HG03442 (cell line): ENCODE data around the gene ADORA3.

Experiments
- ATAC-seq: cut with Tn5 transposase; IDR thresholded peaks from one replicate; pipeline ENCODE4 v1.9.1; 2021; ENCODE audit warnings: mild to moderate bottlenecking, moderate library complexity; ENCODE audit not compliant: unreplicated experiment

Gene ADORA3

DNA sequence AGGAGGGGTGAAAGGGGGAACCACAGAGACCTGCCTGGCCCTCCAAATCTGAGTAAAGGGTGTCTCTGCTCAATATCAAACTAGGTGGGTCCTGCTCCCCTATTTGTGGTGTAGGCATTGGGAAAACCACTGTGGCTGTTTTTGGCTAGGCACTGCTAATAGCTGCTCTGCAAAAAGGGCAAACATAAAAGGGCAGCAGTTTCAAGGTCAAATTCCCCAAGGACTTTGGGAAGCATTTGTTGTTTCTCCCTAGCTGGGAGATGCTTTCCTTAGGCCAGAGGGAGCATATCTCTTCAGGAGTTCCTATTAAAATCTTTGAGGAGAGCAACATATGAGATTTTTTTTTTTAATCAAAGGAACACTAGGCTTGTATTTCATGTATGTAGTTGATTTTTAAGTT lies 27.2 kb downstream of the ADORA3 start:
- no peak for ATAC-seq

DNA sequence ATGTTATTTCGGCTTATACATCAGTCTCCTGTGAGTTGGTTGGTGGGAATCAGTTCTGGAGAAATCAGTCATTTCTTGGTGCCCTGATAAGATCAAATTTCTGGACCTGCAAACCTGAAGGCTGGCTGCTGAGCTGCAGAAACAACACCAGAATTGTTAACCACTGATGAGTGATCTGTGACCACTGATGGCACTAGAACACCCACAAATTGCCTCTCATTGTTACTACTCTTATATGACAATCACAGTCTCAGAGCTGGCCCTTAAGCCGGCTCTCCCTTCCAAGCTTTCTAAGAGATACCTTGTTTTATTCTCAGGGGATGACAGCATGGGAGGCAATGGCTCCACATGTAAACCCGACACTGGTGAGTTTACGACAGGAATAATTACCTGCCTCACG lies 27.7 kb downstream of the ADORA3 start:
- ATAC-seq = no peak

DNA sequence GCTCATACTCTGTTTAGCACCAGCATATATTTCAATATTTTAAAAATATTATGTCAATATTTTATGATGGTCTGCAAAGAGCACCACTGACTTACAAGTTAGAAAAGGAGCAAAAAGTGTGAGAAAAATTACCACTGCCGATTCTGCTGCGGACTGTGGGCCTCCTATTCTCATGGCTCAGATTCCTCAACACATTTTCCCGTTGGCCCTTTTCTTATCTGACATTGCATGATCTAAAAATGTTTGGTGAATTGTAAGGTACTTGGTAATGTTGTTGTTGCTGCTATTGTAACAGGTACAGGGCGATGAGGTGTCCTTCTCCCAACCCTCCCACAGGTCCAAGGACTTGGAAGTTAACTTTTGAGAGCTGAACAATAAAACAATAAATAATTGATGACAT lies 28.9 kb downstream of the ADORA3 start:
- ATAC-seq = no peak

DNA sequence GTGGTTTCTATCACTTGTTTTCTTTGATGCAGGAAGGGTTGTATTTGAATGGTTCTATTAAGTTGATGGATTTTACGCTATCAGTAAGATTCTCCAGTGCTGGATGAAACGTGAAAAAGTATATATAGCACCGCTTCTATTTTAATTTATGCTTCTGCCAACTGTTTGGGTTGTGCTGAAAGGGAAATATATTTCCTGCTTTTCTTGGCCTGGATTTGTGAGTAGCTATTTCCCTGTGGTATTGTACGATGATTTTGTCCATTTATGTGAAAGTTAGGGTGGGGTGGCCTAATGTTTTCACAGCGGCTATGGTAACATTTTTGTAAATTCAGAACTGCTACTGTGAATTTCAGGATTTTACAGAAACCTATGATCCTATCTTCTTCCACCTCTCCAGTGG lies 29.3 kb downstream of the ADORA3 start:
- ATAC-seq = no peak

DNA sequence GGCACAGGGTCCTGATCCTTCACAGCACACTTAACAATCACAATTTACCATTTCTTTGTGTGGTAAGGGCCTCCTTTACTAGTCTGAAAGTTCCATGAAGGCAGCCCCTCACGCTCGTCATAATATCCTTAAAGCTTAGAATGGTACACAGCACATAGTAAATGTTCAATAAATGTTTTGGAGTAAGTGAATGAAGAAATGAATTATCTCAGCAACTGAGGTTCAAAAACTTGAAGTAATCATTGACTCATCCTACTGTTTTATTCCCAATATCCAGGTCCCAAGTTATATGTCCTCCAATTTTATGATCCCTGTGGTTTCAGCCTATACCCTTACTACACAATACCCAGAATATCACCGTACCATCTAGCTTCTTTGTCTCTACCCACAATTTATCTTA lies 31.9 kb downstream of the ADORA3 start:
- no peak for ATAC-seq

DNA sequence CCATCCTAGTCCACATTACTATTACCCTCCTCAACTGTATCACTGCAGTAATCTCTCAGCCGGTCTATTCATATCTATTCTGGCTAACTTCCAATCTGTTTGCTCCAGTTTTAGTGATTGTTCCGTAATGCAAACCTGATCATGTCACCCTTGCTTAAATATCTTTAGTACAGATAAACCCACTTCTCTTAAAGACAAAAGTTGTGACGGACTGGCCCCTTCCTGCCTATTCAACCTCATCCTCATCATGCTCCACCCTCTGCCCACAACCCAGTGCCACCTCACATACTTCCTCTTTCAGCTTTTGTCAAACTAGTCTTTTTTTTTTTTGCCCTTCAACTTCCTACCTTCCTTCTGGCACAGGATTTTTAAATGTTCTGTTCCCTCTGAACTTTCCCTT lies 32.4 kb downstream of the ADORA3 start:
- ATAC-seq = no peak

DNA sequence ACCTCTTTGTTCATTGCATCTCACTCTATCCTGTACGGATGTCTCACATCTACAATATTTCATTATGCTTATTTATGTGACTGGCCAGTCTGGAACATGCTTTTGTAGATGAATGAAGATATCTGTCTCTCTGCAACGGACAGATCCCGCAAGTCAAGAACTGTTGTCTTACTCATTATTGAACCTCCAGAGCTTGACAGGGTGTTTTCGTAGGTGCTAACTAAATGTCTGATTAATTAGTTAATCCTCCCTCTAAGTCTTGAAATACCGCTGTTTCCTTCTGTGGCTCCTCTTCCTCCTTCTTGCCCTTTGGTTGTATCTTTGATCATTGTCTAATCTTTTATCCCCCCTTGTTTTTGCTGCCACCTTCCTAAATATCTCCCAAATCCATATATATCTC lies 32.8 kb downstream of the ADORA3 start:
- no peak for ATAC-seq

DNA sequence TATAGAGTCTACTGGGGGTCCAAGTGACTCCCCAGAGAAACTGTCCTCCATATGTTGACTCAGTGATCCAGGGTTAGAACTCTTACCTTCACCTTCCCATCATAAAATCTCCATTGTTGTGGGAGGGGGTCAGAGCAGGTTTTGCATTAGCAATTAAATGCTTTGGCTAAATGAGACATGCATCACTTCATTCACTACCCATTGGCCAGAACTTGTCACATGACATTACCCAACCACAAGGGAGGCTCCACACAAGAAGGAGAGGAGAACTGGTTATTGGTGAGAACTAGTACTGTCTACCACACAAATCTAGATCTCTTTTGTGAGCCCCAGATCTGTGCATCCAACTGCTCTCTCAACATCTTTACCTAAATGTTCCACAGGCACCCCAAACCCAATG lies 33.9 kb downstream of the ADORA3 start:
- ATAC-seq = no peak

DNA sequence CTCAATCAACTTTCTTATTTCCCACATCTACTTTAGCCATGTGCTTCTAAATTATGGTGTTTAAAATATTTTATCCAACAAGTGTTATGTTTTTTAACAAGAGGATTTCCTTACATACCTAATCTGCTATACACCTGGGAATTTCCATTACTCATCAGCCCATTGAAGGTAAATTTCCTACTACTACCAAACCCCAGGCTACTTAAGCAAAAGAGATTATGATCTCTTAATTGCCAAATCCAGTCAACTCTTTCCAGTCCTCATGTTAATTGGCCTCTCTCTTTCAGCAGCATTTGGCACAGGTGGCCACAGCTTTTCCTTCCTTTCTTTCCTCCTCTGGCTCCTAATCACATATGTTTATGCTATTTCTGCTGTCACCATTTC lies 34.7 kb downstream of the ADORA3 start:
- no peak for ATAC-seq

DNA sequence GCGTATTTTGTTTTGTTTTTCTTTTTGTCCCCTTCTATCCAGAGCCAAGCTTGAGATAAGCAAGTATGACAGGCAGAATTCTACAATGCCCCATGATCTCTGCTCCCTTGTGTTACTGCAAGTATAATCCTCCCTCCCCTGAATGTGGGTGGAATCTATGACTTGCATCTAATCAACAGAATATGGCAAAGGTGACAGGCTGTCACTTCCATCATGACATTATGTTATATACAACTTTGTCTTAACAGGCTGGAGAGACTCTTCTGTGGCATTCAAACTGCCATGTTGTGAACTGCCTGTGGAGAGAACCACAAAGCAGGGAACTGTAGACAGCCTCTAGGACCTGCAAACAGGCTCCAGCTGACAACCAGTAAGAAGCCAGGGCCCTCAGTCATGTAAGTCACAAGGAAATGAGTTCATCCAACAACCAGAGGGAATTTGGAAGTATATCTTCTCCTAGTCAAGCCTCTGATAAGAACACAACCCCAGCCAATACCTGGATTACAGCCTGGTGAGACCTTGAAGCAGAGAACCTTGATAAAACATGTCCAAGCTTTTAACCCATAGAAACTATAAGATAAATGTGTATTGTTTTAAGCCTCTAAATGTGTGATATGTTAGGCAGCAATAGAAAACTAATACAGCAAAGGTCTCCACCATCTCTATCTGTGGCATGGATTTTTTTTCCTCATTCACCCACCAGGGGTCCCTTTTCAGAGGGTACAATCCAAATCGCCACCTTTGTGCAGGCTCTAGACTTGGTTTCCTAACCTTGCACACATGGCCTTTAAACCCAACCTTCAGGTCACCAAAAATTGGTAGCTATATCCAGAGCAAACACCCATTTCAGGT lies 35.3 kb downstream of the ADORA3 start:
- no peak for ATAC-seq

DNA sequence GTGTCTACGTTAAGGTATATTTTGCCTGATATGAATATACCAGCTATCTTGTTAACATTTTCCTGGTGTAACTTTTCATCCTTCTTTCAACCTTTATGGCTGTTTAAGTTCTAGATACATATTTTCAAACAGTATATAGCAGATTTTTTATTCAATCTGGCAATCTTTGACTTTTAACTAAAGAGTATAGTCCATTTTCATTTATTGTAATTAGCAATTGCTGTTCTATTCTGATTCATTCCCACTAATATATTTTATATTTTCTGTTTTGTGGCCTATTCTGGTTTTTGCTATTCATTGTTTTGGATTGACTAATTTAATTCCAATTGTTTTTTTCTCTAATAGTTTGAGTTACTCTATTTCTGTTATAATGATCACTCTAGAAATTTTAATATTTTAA lies 37.0 kb downstream of the ADORA3 start:
- ATAC-seq = no peak

DNA sequence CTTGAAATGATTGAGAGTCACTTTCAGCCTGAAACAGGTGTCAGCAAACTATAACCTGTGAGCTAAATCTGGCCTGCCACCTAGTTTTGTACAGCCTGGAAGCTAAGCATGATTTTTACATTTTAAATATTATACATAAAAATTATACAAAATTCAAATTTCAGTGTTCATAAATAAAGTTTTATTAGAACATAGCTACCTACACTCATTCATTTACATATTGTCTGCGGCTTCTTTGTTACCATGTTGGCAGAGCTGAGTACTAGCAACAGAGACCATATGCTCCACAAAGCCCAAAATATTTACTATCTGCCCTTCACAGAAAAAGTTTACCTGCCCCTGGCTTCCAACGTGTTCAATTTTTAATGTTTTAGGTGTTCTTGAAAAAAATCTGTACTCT lies 37.7 kb downstream of the ADORA3 start:
- ATAC-seq = no peak

DNA sequence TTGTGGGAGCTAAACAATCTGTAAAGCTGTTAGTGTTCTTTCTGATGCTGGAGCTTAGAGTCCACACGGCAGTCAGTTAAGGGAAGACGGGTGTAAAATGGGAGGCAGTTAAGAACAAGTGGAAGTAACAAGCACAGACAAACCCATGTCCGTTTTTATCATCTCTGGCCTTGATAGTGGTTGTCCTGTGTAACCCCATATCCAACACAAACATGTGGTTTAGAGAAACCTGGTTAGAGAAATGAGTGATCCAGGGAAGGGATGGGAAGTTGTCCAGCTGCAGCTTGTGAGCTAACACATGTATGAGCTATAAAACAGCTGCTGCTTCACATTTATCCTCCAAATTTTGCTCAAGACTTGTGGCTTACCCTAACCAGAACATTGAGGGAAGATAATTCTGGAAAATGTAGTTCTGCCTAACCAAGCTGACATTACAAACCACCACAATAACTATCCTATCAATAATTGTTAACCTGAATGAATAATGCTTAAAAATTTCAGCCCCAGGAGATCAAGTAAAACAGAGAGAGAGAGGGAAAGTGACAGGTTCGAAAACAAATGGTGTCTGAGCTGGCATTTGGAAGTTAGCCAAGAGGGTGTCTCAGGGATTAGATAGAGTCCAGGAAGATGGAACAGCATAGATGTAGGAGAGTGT lies 40.3 kb downstream of the ADORA3 start:
- ATAC-seq = no peak

DNA sequence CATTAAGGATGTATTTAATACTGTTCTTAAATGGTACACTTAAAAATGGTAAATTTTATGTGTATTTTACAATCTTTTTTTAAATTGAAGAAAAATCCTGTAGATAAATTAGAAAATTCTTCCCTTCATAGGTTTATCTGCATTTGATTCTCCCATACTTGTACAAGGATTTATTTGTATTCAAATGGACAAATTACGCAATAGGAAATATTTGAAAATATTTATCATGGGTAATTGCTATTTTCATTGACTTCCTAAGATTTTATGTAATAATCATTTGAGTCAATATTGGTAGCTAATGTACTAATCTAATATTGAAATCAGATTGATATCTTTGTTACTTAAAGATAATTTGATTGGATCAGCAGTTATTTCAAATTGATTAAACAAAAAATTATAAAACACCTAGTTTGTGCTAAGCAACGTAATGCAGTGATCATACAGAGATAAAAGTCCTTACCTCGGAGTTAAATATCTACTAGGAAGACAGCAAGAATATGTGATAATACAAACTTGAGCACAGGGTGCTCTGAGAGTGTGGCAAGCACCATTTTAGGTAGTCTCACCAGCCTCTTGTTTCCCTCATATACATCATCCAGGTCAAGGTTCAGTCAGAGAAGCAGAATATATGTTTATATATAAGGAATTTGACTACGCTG lies 40.9 kb downstream of the ADORA3 start:
- no peak for ATAC-seq

DNA sequence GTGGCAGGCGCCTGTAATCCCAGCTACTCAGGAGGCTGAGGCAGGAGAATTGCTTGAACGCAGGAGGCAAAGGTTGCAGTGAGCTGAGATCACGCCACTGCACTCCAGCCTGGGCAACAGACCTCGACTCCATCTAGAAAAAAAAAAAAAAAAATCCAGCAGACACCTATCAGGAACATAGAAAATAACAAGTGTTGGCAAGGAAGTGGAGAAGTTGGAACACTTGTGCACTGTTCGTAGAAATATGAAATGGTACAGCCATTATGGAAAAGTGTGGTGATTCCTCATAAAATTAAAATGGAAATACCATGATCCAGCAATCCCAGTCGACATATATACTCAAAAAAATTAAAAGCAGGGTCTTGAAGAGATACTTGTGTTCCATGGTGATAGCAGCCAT lies 41.7 kb downstream of the ADORA3 start:
- no peak for ATAC-seq

DNA sequence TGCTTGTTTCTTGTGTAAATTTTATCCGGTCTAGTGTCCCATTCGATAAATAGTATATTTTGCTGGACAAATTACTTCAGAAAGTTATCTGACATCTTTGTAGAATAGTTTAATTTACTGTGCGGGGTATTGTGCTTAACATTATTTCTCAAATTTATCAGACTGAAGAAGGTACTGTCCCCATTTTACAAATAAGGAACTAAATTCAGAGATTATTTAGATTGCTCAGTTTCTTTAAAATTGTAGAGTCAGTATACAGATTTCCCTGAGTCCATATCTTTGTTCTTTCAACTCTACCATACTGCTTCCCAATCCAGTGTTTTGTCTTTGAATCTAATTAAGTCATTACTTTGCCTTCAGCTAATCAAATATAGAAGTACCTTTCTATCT lies 47.8 kb downstream of the ADORA3 start:
- no peak for ATAC-seq

DNA sequence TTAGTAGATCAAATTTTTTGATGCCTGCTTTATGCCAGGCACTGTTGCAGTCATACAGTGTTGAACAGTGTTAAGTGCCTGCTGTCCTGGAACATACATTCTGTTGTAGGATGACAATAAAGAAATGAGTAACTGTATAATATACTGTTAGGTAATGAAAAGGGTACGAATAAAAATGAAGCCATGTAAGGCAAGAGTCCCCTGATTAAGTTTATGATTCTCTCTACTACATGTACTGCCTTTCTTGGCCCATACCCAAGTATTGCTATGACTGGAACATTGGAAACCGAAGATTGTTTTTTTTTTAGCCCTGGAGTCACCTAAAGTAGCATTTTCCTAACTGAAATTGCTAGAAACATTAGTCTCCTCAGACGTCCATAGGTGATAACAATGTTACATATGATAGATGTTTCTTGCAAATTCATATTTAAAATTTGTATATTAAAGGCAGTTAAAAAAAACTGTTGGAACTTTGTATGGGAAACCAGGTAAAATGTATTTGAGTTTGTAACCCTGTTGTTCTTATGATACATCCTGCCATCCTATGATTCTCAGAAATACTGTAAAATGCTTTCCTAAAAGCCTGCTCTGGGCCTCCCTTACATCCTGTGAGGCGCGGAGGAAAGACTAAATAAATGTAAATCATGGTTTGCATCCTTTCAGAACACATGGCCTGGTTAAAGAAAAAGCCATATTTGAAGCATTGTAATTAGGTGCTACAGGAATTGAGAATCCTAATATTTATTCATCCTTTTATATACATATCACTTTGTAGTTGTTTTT lies 48.4 kb downstream of the ADORA3 start:
- ATAC-seq = no peak

DNA sequence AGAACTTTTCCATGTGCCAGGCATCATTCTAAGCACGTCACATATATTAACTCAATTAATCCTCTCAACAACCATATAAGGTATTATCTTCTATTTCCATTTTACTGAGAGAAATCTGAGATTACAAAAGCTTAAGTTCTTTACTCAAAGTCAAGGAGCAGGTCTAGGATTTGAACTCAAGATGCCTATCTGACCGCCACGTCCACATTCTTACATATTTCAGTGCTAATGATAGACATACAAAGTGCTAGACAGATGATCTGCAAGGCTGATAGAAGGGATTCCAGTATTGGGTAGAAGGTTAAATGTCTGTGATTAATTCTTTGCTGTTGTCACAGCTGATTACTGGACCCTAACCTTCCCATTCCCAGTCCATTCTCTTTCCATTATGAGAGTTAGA lies 49.7 kb downstream of the ADORA3 start:
- no peak for ATAC-seq

DNA sequence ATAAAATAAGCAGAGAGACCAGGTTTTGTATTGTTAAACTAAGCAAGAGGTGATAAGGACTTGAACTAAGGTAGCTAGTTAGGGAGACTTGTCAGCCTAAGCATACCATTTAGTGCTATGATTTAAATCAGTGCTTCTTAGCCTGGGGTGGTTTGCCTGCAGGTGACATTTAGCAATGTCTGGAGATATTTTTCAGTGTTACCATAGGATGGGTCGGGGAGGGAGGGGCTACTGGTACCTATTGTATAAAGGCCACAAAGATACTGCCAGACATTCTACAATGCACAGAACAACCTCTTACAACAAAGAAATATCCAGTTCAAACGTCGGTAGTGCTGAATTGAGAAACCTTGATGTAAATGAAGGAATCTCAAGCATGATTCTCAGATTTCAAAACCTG lies 50.9 kb downstream of the ADORA3 start:
- no peak for ATAC-seq

DNA sequence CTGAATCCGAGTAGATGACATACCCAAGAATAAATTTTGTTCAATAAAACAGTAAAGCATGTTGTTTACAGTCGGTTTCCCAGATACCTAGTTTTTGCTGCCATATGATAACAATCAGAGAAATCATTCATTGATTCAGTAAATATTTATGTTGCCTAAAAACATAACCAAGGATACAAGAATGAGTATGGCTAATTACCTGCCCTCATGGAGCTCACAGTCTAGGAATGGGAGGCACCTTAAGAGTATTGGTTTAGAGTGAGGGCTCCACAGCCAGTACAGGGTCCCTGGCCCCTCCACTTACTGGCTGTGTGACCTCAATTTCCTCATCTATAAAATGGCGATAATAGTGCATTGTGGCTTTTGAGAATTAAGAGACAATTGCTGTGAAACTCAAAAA lies 53.2 kb downstream of the ADORA3 start:
- ATAC-seq = no peak

DNA sequence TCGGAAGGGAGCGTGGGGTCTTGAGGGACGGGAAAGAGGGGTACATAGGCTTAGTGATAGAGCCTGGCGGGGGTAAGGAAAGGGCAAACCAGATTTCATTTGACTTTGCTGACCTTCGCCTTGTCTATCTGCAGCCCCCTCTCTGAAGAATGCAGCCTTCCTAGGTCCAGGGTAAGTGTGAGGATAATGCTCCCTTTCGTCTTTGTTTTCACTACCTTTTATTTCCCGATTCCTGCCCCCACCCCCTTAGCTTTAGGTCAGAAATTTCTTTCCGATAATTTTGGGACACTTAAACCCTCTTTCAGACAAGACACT lies 53.8 kb downstream of the ADORA3 start:
- ATAC-seq = no peak
